OCI-M1 (cell line): ENCODE data around the gene UBE2K.
A peak's percentile ranks its signal among the peaks of the same experiment; 100 is the strongest.
"Not testable (repeated sequence)": the region's sequence is repeated elsewhere in the genome, so short reads cannot be mapped to it uniquely, and the experiment has no call there.

Experiments
- DNase-seq: peaks from one replicate; lab custom pipeline; 2025; lab: John Stamatoyannopoulos, UW

The UBE2K gene

DNA sequence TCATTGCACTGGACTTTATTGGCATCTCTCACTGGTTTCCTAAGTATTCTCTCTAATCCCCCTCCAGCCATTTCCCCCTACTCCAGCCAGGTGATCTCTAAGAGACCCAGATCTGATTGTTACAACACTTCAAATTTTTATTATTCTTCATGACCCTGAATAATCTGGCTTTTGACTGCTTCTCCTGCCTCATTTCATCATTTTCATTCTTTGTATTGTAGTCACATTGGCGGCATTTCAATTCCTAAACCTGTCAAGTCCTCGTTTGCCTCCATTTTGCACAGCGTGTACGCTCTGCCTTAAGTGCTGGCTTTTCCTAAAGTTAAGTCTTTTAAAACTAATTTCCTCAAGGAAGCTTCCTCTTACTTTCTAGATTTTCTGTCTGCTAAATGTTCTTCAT is 31.6 kb downstream of the UBE2K start:
- no peak for DNase-seq

GRCh38 chr4:39730072-39730471 is 32.1 kb downstream of the UBE2K start:
- DNase-seq = no peak

- DNase-seq = no peak
Observed at GRCh38 chr4:39731908-39732307, 34.0 kb downstream of the UBE2K start.

GRCh38 chr4:39732728-39733127 is 34.8 kb downstream of the UBE2K start:
- DNase-seq = no peak

- not testable (repeated sequence) for DNase-seq
Observed at GRCh38 chr4:39739591-39739990, 41.7 kb downstream of the UBE2K start.

DNA sequence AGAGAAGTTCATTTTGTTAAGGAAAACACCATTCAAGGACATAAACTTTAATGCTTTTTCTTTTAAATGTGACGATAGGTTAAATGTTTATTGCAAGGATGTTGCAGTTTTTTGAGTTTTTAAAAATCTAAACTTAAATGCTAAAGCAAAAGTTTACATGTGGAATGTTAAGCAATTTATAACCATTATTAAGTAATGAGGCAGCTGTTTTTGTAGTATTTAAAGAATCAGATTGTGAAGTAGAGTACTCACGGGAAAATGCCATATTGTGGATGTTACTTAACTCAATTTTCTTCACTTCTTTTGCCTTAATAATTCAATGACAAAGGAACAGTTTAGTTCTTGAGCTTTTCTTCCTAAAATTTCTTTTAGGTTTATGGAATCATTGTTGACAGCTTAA is 43.5 kb downstream of the UBE2K start:
- DNase-seq = no peak

GRCh38 chr4:39745920-39746319 is 48.0 kb downstream of the UBE2K start:
- no peak for DNase-seq

GRCh38 chr4:39750216-39750615 is 52.3 kb downstream of the UBE2K start:
- no peak for DNase-seq

DNA sequence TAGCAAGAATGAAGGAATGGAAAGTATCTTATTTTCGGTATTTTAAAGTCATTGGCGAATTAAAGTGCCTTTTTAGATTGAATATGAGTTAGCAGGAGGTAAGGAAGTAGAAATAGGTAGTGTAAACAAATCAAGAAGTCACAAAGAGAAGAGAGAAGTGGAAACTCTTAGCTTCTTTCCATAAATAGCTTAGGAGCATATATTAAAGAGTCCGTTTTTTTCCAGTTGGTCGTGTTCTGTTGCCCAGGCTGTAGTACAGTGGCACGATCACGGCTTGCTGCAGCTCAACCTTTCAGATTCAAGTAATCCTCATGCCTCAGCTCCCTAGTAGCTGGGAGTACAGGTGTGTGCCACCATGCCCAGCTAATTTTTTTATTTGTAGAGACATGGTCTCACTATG is 56.4 kb downstream of the UBE2K start:
- DNase-seq = no peak

- no peak for DNase-seq
Observed at GRCh38 chr4:39756159-39756558, 58.2 kb downstream of the UBE2K start.

- no peak for DNase-seq
Observed at GRCh38 chr4:39758176-39758575, 60.2 kb downstream of the UBE2K start.

DNA sequence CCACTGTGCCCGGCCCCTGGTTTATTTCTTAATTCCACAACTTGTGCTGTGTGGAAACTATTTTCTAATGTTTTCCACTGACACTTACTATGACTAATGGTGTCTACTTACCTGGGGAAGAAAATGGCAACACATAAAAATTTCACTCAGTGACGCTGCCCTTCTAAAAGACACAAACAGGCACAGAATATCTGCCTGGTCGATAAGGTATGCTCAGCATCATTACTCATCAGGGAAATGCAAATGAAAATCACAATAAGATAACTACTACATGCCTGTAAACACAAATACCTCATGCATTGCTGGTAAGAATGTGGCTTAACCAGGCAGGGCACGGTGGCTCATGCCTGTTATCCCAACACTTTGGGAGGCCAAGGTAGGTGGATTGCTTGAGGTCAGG is 61.6 kb downstream of the UBE2K start:
- no peak for DNase-seq

- DNase-seq = no peak
Observed at GRCh38 chr4:39761005-39761667, 63.2 kb downstream of the UBE2K start.

- DNase-seq = no peak
Observed at GRCh38 chr4:39763714-39764572, 66.0 kb downstream of the UBE2K start.

GRCh38 chr4:39770005-39770404 is 72.1 kb downstream of the UBE2K start:
- no peak for DNase-seq

DNA sequence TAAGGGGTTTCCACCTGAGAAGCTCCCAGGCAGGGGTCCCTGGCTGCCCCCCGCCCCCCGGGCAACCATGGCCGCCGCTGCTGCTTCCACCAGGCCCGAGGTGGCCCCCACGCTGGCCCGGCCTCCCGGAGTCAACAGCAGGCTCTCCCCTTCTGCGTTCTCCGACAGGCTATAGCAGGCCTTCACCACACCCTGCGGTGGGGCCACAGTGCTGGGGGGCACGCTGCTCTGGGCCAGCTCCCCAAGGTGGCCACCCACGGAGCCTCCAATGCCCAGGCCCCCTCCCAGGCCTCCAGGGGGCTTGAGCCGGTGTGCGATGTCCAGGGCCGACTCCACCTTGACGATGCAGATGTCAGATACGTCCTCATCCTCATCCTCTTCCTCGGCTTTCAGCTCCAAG is 72.5 kb downstream of the UBE2K start:
- DNase-seq = no peak

DNA sequence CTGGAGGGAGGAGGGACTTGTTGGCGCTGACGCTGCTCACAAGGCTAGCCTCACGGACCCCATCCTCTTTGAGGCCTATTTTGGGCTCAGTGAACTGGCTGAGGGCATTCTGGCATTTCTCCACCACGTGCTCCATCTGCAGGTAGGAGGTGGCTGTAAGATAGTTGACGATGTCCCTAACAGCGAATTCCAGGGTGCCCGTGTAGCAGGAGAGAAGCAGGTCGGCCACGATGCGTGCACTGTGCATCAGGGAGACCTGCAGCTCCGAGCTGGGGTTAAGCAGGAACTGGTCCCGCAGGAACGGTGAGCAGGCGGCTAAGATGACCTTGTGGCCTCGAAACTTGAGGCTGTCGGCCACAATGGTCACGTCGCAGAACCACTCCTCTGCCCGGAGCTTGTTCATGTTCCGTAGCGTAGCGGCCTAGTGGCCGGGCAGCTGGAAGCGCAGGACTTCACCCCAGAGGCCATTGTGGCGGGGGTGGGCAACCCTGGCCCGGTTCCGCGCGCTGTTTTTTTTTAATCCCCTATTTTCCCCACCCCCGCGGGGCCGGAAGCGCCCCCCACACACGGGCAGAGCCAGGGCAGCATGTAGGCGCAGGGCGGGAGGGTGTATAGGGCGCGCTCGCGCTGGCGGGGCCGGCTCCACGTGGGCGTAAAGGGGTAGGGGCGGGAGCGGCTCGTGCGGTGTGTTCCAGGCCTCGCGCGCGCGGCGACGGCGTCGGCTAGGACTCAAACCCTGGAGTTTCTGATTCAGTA is 73.2 kb downstream of the UBE2K start:
- no peak for DNase-seq

DNA sequence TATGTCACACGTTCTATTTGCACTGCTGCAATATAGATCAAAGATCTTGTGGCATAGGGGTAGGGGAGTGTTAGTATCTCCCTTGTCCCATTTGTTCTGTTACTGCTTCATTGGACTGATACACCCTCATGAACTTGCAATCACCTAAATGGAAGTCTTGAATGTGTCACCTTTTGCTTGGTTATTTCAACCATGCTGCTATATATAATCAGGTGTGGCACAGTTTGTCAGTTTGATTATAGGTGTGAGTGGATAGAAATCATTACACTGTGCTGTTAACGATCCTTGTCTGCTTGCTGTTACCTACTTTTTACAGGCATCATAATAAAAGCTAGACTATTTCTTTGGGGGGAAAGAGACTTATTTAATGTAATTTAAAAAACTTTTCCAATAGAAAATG is 84.1 kb downstream of the UBE2K start:
- DNase-seq = not testable (repeated sequence)

DNA sequence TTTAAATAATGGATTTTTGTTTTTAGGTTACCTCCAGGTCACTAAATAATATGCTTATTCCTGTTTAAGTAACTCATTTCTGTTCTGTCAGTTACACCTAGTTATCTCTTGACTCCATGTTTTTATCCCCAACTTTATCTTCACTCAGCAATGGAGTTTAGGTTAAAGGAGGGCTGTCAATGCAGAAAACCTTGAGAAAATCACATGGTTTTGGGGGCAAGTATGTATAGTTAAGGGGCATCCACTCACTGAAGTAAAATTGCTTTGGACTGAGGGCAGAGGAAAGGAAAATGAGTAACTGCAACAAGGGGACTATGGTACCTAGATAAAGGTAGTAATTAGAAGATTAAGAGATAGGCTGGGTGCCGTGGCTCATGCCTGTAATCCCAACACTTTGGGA is 87.1 kb downstream of the UBE2K start:
- DNase-seq = no peak

- DNase-seq = no peak
Observed at GRCh38 chr4:39786838-39787237, 88.9 kb downstream of the UBE2K start.

DNA sequence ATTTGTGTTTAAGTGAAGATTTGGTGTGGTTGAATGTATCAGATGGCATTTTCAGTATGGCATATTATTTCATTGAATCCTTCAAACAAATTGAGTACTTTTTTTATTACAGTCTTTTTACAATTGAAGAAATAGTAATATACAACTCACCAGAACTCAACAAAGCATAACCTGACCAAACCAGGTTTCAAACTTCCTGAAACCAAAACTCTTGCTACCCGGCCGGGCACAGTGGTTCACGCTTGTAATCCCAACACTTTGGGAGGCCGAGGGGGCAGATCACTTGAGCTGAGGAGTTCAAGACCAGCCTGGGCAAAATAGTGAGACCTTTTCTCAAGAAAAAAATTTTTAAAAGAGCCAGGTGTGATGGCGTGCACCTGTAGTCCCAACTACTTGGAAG is 94.2 kb downstream of the UBE2K start:
- DNase-seq = peak; percentile 39

- DNase-seq = peak; percentile 86
Observed at GRCh38 chr4:39792529-39792928, 94.6 kb downstream of the UBE2K start.

GRCh38 chr4:39792976-39793375 is 95.0 kb downstream of the UBE2K start:
- DNase-seq = not testable (repeated sequence)
